ENCODE results near the gene TRAPPC14.

- TF ChIP-seq CTCF (conservative IDR thresholded peaks at IDR 0.05; ENCODE audit: low read depth, low read length) (no peak), EZH2 (IDR thresholded peaks at IDR 0.05; ENCODE audit: low read length, unreplicated experiment) (no peak)
These were observed 6.1 kb downstream of the TRAPPC14 start for GRCh38 chr7:100152404-100152803.
